Hepatocyte (in vitro differentiated cells): ENCODE measurements around the gene CDK6.

Experiments
- EZH2 ChIP-seq: fragments of 200-600 bp; sonication (generic); IDR thresholded peaks from 2 replicates; pipeline ENCODE4 v1.6.1; 2016; ENCODE audit warnings: antibody characterized with exemption, mild to moderate bottlenecking, borderline replicate concordance
- TF ChIP-seq, protein P1 (sequence below): fragments of 200-600 bp; sonication (generic); IDR thresholded peaks from 2 replicates; pipeline ENCODE4 v1.5.1; 2016; ENCODE audit warnings: antibody characterized with exemption, mild to moderate bottlenecking; ENCODE audit not compliant: poor library complexity

- no peak for TF ChIP-seq EZH2
- TF ChIP-seq, protein P1, sequence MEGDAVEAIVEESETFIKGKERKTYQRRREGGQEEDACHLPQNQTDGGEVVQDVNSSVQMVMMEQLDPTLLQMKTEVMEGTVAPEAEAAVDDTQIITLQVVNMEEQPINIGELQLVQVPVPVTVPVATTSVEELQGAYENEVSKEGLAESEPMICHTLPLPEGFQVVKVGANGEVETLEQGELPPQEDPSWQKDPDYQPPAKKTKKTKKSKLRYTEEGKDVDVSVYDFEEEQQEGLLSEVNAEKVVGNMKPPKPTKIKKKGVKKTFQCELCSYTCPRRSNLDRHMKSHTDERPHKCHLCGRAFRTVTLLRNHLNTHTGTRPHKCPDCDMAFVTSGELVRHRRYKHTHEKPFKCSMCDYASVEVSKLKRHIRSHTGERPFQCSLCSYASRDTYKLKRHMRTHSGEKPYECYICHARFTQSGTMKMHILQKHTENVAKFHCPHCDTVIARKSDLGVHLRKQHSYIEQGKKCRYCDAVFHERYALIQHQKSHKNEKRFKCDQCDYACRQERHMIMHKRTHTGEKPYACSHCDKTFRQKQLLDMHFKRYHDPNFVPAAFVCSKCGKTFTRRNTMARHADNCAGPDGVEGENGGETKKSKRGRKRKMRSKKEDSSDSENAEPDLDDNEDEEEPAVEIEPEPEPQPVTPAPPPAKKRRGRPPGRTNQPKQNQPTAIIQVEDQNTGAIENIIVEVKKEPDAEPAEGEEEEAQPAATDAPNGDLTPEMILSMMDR: no peak
Measured at GRCh38 chr7:92639213-92639896, 197.0 kb downstream of the CDK6 start.
